ENCODE data around the gene SPARC. TPM values are rescaled to one million over a fixed set of nuclear protein-coding genes. Genes with fewer than 3 reads are reported as not detected.
"Not testable (repeated sequence)": the region's sequence is repeated elsewhere in the genome, so short reads cannot be mapped to it uniquely, and the experiment has no call there.

The SPARC gene
- total RNA-seq, 2 experiments from 2014 or later, result 0.15 to 0.76 TPM

GRCh38 chr5:151706906-151707305, 20.2 kb upstream of the SPARC start:
- ChIA-PET POLR2A (no interaction called here), CTCF (interaction anchor here (1.8 kb wide), 1 partner anchor 9 kb away, joined by 4 read pairs; no protein-coding TSS in a partner anchor)

GRCh38 chr5:151703780-151704179, 17.1 kb upstream of the SPARC start:
- CTCF ChIA-PET, result no interaction called here

GRCh38 chr5:151703227-151703626, 16.5 kb upstream of the SPARC start:
- CTCF ChIA-PET, result no interaction called here
- POLR2A ChIA-PET, result no interaction called here

More at GRCh38 chr5:151703780-151704179, 17.1 kb upstream of the SPARC start:
- POLR2A ChIA-PET, result no interaction called here

GRCh38 chr5:151700820-151701219, 14.1 kb upstream of the SPARC start:
- CTCF ChIA-PET, result no interaction called here

GRCh38 chr5:151700296-151700695, 13.6 kb upstream of the SPARC start:
- CTCF ChIA-PET, result no interaction called here
- POLR2A ChIA-PET, result interaction anchor here (0.6 kb wide), 1 partner anchor 49 kb away, joined by 3 read pairs; no protein-coding TSS in a partner anchor

More at GRCh38 chr5:151700820-151701219, 14.1 kb upstream of the SPARC start:
- POLR2A ChIA-PET, result no interaction called here

GRCh38 chr5:151699071-151699901, 12.6 kb upstream of the SPARC start:
- POLR2A ChIA-PET, result no interaction called here
- CTCF ChIA-PET, result no interaction called here

GRCh38 chr5:151698081-151698480, 11.4 kb upstream of the SPARC start:
- POLR2A ChIA-PET, result not testable (repeated sequence)

GRCh38 chr5:151697452-151697851, 10.7 kb upstream of the SPARC start:
- CTCF ChIA-PET, result no interaction called here
- POLR2A ChIA-PET, result no interaction called here

More at GRCh38 chr5:151698081-151698480, 11.4 kb upstream of the SPARC start:
- CTCF ChIA-PET, result not testable (repeated sequence)

GRCh38 chr5:151696470-151697061, 9.9 kb upstream of the SPARC start:
- CTCF ChIA-PET, result no interaction called here

GRCh38 chr5:151695464-151695863, 8.7 kb upstream of the SPARC start:
- ChIA-PET POLR2A (no interaction called here), CTCF (no interaction called here)

More at GRCh38 chr5:151696470-151697061, 9.9 kb upstream of the SPARC start:
- POLR2A ChIA-PET, result no interaction called here

GRCh38 chr5:151694035-151694485, 7.3 kb upstream of the SPARC start:
- ChIA-PET CTCF (no interaction called here), POLR2A (no interaction called here)

GRCh38 chr5:151692312-151692711, 5.6 kb upstream of the SPARC start:
- CTCF ChIA-PET, result no interaction called here
- POLR2A ChIA-PET, result no interaction called here

GRCh38 chr5:151691706-151692105, 5.0 kb upstream of the SPARC start:
- ChIA-PET CTCF (interaction anchor here (0.9 kb wide), 1 partner anchor 58 kb away, joined by 4 read pairs; no protein-coding TSS in a partner anchor), POLR2A (no interaction called here)

GRCh38 chr5:151689591-151689990, 2.9 kb upstream of the SPARC start:
- POLR2A ChIA-PET, CTCF ChIA-PET: not testable (repeated sequence)

- ChIA-PET POLR2A (no interaction called here), CTCF (interaction anchor here (1.0 kb wide), 1 partner anchor 9 kb away, joined by 3 read pairs; no protein-coding TSS in a partner anchor)
Observed at GRCh38 chr5:151688436-151688835, 1.7 kb upstream of the SPARC start.

GRCh38 chr5:151685749-151686673, 704 bp downstream of the SPARC start:
- POLR2A ChIA-PET, result no interaction called here
- CTCF ChIA-PET, result no interaction called here

- ChIA-PET POLR2A (no interaction called here), CTCF (interaction anchor here (0.7 kb wide), 1 partner anchor 143 kb away, joined by 4 read pairs; no protein-coding TSS in a partner anchor)
Observed at GRCh38 chr5:151684690-151685361, 1.9 kb downstream of the SPARC start.

- POLR2A ChIA-PET, result no interaction called here
- CTCF ChIA-PET, result interaction anchor here (0.7 kb wide), 1 partner anchor 144 kb away, joined by 4 read pairs; no protein-coding TSS in a partner anchor
Observed at GRCh38 chr5:151683986-151684588, 2.6 kb downstream of the SPARC start.

- ChIA-PET POLR2A (no interaction called here), CTCF (no interaction called here)
Observed at GRCh38 chr5:151683444-151683843, 3.3 kb downstream of the SPARC start.

Measured in activated CD8-positive, alpha-beta memory T cell treated with anti-CD3 and anti-CD28 coated beads for 36 hours (primary cell).